H7 (cell line): ENCODE measurements around the gene VGLL4. TPM values are rescaled to one million over a fixed set of nuclear protein-coding genes. Genes with fewer than 3 reads are reported as not detected.

Source experiments
- DNase-seq: peaks from one replicate; pipeline ENCODE4 v3.0.0; 2012
- H3K27me3 ChIP-seq: 2 replicates; pipeline ENCODE4 v1.6.0; 2011; ENCODE audit warnings: mild to moderate bottlenecking, low read length; ENCODE audit not compliant: control insufficient read depth, insufficient read depth
- H3K36me3 ChIP-seq: replicated peaks from 2 replicates; pipeline ENCODE4 v1.5.1; 2011; ENCODE audit warnings: low read length; ENCODE audit not compliant: control insufficient read depth, insufficient read depth
- H3K4me3 ChIP-seq: 2 replicates; pipeline ENCODE4 v1.5.1; 2011; ENCODE audit warnings: low read depth, mild to moderate bottlenecking, control low read depth, low read length, moderate library complexity; ENCODE audit not compliant: insufficient read depth
- total RNA-seq: library from RNA; depleted of rRNA; stranded (reverse); fragments of >200 nt; shearing (Covaris generic); gene quantifications from 2 replicates; pipeline ENCODE4 v1.2.3, GENCODE V29; 2014

The VGLL4 gene
- total RNA-seq, 1 experiment from 2014 or later, result 44.2 TPM

DNA sequence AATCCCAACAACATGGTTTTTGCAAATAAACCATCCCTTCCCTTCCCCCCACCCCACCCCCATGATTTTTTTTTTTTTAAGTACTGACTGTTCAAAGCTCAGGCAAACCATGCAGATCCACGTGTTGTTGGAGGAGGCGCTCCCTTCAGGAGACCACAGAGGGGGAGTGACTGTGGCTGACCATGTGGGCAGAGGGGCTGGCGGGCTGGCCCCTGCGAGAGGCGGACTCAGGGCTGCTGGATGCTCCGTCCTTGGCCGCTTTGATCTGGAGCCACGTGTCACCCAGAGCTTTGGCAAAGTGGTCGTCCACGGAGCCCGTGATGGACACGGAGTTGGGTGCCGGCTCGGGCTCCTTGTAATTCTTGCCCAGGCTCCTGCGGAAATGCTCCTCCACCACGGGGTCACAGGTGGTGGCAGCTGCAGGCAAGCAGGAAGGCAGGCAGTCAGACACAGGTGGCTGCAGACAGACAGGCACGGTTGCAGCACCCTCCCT is 85.3 kb downstream of the VGLL4 start:
- Histone ChIP-seq H3K4me3 (no peak overlapping the region), H3K36me3 (peaks cover 3% of the 10 kb centered on the region), H3K27me3 (no peaks in the 10 kb centered on the region)
- peak; percentile 35 for DNase-seq

DNA sequence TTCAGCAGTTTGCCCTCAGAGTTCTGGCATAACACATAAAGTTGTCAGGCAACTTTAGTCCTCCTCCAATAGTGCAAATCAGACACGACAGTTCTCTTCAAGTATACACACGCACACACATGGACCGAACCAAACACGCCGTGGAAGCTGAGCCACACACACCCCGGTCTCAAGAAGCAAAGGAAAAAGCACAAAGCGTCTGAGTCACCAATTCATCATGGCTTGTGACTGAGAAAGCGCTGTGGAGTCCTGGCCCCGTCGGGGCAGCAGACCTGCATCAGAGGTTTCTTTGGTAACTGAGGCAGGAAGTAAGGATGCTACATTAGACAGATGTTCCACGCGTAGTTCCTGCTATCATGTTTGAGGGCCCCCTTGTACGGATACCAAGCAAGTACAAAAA is 85.7 kb downstream of the VGLL4 start:
- H3K4me3 ChIP-seq, result no peak overlapping the region
- DNase-seq, result peak; percentile 32
- peaks cover 2% of the 10 kb centered on the region for H3K36me3 ChIP-seq
- H3K27me3 ChIP-seq, result no peaks in the 10 kb centered on the region

DNA sequence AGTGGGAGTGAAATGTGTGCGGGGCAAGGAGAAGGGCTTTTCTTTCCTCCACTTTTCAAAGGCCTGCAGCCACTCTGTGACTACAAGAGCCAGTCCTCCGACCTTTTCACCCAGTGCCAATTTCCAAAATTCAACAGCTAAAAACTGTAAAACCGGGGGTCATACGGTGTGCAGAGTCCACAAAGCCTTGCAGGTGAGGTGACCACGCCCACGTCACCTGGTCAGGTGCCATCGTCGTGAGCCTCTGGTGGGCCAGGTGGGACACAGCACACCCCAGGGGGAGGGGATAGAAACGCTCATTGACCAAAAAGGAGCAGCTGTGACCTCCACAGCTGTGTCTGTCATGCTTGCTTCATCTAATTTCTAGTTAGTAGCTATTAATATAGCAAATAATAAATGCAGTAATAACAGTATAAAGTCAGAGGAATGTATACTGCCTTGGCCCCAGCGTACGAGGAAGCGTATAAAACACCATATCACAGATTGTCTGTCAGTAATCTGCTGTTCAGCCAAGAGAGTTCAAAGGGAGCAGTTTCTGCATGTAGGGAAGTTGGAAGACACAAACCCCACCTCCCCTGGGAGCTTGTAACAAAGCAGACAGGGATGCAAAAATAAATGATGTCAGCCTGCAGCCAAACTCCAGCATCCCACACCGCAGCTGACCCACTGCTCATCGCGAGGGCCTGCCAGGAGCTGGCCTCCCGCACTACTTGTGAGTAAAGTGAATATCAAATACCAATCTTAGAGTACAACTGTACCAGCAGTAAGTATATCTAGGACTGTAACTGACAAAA is 86.7 kb downstream of the VGLL4 start:
- Histone ChIP-seq H3K4me3 (no peak overlapping the region), H3K27me3 (no peaks in the 10 kb centered on the region), H3K36me3 (peaks cover 1% of the 10 kb centered on the region; the same call in 1 of the 2 replicates)
- peak; percentile 64 for DNase-seq

DNA sequence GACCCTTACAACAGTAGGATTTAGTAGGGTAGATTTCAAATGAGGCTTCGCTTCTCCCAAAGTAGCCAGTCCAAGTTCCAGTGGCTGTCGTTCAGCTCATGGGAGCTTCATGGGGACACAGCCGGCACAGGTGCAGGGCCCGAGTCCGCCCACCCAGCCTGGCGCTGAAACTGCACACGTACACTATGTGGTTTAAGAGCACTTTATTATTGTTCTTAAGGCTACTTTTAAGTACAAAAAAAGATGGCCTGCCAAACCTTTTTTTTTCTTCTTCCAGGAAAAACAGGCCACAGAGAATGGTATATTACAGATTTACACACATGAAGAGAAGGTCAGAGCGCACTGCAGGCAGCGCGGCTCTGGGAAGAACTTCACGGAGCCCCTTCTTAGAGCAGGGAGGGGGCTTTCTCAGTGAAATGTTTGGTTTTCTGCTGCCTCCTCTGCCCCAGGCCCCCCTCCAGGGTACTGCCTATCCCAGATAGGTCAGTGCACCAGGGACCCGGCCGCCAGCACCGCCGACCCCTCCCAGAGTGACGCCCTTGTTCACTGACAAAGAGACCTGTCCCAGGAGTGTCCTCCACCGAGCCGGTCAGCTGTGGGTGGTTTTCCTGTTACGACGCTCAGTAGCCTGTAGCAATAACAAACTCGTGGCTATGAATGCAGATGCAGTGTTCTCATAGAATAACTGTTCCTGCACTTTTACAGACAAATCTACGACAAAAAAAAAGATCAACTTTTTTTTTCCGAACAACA is 87.7 kb downstream of the VGLL4 start:
- peak; percentile 44 for DNase-seq
- Histone ChIP-seq H3K4me3 (no peak overlapping the region), H3K27me3 (no peaks in the 10 kb centered on the region), H3K36me3 (peaks cover 1% of the 10 kb centered on the region; the same call in 1 of the 2 replicates)

DNA sequence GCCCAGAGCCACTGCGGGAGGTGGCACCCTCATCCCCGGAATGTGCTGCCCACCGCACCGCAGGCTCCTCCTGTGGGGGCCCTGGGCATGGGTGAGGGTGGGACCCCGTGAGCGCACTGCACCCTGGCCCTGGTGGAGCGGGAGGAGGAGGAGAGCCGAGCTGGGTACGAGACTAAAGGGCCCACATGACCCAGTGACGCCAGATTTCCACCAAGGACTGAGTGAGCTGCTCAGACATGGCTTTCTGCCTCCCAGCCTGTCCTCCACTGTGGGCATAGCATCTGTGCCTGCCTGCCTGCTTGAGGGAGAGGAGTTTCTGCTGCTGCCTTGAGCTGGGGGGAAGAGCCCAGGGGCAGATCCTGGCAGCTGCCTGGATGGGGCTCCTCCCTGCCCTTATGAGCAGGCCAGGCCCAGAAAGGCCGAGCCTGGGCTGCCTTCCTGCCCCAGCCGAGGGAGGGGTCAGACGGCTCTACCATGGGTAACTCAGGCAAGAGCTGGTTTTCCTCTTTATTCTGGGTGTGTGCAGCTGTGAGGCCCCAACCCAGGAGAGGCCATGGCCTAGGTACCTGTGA is 88.4 kb downstream of the VGLL4 start:
- no peak overlapping the region for H3K4me3 ChIP-seq
- DNase-seq, result peak; percentile 41
- no peaks in the 10 kb centered on the region for H3K27me3 ChIP-seq
- H3K36me3 ChIP-seq, result peaks cover 1% of the 10 kb centered on the region; the same call in 1 of the 2 replicates

DNA sequence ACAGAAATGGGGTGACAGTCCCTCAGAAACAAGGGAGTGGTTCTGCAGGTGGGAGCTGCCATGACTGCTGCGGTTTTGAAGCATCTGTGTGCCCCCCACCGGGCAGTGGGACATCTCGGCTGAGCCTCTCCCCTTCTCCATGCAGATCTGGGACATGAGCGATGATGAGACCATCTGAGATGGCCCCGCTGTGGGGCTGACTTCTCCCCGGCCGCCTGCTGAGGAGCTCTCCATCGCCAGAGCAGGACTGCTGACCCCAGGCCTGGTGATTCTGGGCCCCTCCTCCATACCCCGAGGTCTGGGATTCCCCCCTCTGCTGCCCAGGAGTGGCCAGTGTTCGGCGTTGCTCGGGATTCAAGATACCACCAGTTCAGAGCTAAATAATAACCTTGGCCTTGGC is 89.0 kb downstream of the VGLL4 start:
- Histone ChIP-seq H3K4me3 (no peak overlapping the region), H3K27me3 (no peaks in the 10 kb centered on the region), H3K36me3 (peaks cover 1% of the 10 kb centered on the region; the same call in 1 of the 2 replicates)
- no peak for DNase-seq

DNA sequence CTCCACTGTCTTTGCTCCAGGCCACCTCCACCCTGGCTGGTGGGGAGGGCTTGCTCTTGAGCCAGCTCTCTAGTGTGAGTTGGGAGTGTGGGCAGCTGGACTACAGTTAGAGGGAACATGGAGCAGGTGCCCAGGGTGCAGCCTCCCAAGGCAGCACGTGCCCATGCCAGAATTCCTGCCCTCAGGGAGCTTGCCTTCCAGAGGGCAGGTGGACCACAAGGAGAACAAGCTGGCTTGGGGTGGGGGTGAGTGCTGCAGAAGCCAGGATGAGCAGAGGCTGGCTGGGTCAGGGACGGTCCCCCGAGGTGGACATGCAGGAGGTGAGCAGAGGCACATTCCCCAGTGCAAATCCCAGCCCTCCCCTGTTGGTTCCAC is 89.5 kb downstream of the VGLL4 start:
- H3K36me3 ChIP-seq, result peaks cover 1% of the 10 kb centered on the region; the same call in 1 of the 2 replicates
- no peak overlapping the region for H3K4me3 ChIP-seq
- H3K27me3 ChIP-seq, result no peaks in the 10 kb centered on the region
- no peak for DNase-seq

DNA sequence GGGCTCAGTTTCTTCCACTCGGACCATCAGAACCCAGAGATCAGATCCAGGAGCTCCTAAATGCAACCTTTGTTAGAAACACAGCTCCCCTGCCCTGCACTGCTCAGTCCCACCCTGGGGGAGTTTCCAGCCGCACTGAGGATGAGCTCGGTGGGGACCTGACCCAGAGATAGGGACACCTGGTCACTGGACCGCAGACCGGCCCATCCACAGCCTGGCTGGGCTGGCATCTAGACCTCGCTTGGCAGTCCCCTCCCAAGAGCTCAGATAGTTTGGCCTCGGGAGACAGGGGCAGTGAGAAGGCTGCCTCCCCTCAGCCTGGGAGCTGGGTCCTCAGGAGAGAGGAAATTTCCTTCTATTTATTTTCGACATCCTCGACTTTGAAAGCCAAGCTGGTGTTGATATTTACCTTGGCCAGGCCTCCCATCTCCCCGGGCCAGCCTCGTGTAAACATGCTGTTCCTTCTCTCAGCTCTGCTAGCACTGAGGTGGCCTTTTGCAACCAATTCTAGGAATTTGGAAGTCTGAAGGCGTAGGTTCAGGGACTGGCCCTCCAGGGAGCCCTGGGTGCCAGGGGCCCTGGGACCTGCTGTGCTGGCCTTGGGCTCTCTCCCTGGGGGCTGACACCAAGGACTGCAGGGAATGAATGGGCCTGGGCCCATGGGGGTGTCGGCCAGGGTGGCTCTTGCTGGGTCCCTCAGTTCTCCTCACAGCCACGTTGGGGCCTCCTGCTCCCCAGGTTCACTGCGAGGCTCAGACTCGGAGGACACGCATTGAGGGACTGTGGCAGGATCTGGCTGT is 90.1 kb downstream of the VGLL4 start:
- H3K27me3 ChIP-seq, result no peaks in the 10 kb centered on the region
- H3K36me3 ChIP-seq, result peaks cover 1% of the 10 kb centered on the region; the same call in 1 of the 2 replicates
- peak; percentile 45 for DNase-seq
- H3K4me3 ChIP-seq, result no peak overlapping the region

DNA sequence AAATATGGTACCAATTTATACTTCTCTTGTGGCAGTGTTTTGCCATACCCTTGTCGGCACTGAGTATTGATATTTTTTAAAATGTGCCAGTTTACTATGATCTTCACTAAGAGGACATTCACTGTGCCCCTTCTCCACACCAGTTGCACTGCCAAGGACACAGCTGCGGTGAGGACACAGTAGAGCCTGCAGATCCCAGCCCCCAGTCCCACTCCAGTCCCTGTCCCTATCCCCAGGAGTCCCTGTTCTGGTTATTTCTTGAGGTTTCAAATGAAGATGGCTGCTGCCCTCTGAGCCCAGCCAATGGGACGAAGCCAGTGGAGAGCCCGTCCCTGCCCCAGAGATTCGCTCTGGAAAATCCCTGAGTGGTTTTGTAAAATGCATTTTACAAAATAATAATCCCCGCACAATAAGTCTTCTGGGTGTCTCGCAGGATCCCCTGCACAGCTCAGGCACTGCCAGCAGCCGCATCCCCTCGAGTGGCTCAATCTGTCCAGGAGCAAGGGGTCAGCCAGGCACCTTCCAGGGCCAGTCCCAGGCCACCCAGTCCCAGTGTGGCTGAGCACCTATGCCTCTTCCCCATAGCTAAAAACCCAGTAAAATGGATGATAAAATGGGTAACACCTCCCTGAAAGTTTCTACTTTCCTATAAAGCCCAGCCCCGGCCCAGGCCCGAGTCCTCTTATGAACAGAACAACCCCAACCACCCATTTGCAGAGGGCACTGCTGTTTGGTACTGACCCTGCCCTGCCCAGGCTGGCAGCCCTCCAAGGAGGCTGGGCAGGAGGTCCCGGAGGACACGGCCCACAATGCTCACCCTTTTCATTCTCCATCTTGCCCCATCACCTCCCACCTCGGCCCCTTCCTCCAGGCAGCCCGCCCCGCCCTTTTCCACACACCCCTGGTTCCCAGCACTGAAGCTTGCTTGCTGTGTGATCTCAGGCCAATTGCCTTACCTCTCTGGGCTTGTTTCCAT is 91.1 kb downstream of the VGLL4 start:
- no peak for DNase-seq
- H3K4me3 ChIP-seq, result no peak overlapping the region
- H3K27me3 ChIP-seq, result no peaks in the 10 kb centered on the region
- H3K36me3 ChIP-seq, result no peaks in the 10 kb centered on the region

DNA sequence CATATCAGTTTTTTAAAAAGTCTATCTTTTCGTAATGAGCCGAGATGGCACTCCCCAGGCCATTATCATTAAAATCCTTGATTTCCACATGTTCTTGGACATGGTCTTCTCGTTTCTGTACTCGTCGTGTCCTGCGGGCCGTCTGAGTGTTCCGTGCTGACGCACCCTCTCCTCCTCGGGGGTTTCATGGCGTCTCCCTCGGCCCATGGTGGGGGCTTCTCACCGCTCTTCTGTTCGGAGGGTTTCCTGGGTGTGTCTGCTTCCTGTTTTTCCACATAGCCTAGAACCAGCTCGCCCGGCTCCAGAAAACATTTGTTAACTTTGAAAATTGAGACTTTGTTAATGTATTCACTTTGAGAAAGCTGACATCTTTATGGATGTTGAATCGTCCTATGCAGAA is 92.7 kb downstream of the VGLL4 start:
- H3K4me3 ChIP-seq, result no peak overlapping the region
- no peak for DNase-seq
- no peaks in the 10 kb centered on the region for H3K27me3 ChIP-seq
- no peaks in the 10 kb centered on the region for H3K36me3 ChIP-seq

DNA sequence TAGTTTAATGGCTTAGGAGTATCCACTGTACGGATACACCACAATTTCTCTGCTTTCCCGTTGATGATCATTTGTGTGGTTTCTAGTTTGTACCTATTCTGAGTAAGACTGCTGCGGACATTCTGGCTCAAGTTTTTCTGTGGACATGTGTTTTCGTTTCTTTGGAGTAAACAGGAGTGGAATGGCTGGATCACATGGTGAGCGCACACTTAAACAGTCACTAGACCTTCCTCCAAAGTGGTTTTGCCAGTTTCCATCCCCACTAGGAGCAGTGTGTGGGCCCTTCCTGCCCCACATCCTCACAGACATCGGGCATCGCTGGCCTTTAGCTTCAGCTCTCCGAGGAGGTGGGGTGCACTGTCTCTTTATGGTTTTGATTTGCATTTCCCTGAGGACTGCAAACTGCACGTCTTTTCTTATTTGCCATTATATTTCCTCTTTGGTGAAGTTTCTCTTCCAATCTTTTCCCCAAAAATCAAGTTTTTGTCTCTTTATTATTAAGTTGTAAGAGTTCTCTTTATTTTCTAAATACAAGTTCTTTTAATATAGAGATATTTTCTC is 94.1 kb downstream of the VGLL4 start:
- no peaks in the 10 kb centered on the region for H3K27me3 ChIP-seq

DNA sequence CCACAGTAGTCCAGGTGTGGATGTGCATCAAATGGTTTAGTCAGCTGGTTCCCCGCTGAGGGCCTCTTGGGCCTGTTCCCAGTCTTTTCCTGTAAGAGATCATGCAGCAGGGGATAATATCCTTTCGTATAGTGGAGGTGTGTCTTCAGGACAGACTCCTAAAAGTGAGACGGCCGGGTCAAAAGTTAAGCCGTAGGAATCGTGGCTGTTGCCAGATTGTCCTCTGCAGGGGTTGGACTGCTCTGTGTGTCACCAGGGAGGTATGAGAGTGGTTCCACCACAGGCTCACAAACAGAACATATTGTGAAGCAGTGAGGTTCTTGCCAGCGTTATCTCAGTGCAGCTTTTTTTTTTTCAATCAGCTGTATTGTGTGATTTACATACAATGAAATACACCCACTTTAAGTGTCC is 95.0 kb downstream of the VGLL4 start:
- H3K36me3 ChIP-seq, result no peaks in the 10 kb centered on the region
- H3K27me3 ChIP-seq, result no peaks in the 10 kb centered on the region
- peak; percentile 28 for DNase-seq
- no peak overlapping the region for H3K4me3 ChIP-seq

More for the DNA sequence above, 94.1 kb downstream of the VGLL4 start:
- Histone ChIP-seq H3K36me3 (no peaks in the 10 kb centered on the region), H3K4me3 (no peak overlapping the region)
- no peak for DNase-seq

DNA sequence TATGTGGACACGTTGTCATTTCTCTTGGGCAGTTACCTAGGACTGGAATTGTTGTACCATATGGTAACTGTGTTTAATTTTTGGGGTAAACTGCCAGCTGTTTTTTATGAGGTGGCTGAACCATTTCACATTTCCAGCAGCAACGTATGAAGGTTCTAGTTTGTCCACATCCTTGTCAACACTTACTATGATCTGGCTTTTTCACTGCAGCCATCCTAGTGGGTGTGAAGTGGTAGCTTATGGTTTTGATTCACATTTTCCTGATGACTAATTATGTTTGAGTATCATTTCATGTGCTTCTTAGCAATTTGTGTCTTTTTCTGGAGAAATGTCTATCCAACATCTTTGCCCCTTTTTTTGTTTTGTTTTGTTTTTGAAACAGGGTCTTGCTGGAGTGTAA is 96.2 kb downstream of the VGLL4 start:
- no peak overlapping the region for H3K4me3 ChIP-seq
- no peaks in the 10 kb centered on the region for H3K27me3 ChIP-seq
- no peaks in the 10 kb centered on the region for H3K36me3 ChIP-seq
- no peak for DNase-seq
